GM19043 (cell line): ENCODE measurements around the gene HECTD3.
"Not testable (repeated sequence)": the region's sequence is repeated elsewhere in the genome, so short reads cannot be mapped to it uniquely, and the experiment has no call there.

Experiments used
- ATAC-seq: cut with Tn5 transposase; IDR thresholded peaks from one replicate; pipeline ENCODE4 v1.9.1; 2021; ENCODE audit warnings: low read depth; ENCODE audit not compliant: unreplicated experiment

HECTD3 gene

GRCh38 chr1:44994309-44994898 lies 16.7 kb downstream of the HECTD3 start:
- no peak for ATAC-seq

- ATAC-seq: no peak
Observed at GRCh38 chr1:44988531-44989156, 22.5 kb downstream of the HECTD3 start.

GRCh38 chr1:44985747-44986359 lies 25.3 kb downstream of the HECTD3 start:
- no peak for ATAC-seq

GRCh38 chr1:44977372-44977771 lies 33.8 kb downstream of the HECTD3 start:
- ATAC-seq: not testable (repeated sequence)

- ATAC-seq: no peak
Observed at GRCh38 chr1:44976252-44976651, 34.9 kb downstream of the HECTD3 start.

GRCh38 chr1:44973645-44974044 lies 37.5 kb downstream of the HECTD3 start:
- ATAC-seq: no peak

- no peak for ATAC-seq
Observed at GRCh38 chr1:44970317-44970716, 40.8 kb downstream of the HECTD3 start.

- no peak for ATAC-seq
Observed at GRCh38 chr1:44964396-44964795, 46.7 kb downstream of the HECTD3 start.

GRCh38 chr1:44962729-44963128 lies 48.4 kb downstream of the HECTD3 start:
- no peak for ATAC-seq

- not testable (repeated sequence) for ATAC-seq
Observed at GRCh38 chr1:44962022-44962421, 49.1 kb downstream of the HECTD3 start.

- not testable (repeated sequence) for ATAC-seq
Observed at GRCh38 chr1:44957566-44957965, 53.6 kb downstream of the HECTD3 start.

GRCh38 chr1:44956077-44956476 lies 55.0 kb downstream of the HECTD3 start:
- not testable (repeated sequence) for ATAC-seq
